H1 (cell line): ENCODE results near the gene SPRED1. TPM values are rescaled to one million over a fixed set of nuclear protein-coding genes. Genes with fewer than 3 reads are reported as not detected.

Experiments
- PHF8 ChIP-seq: fragments of 200-600 bp; sonication (generic); conservative IDR thresholded peaks from 2 replicates; pipeline ENCODE4 v1.7.1; 2012; ENCODE audit warnings: low read depth, mild to moderate bottlenecking, inconsistent platforms, low read length, moderate library complexity
- polyA plus RNA-seq, 7 experiments: library from polyadenylated mRNA; depleted of rRNA in 3 of 7; stranded (reverse) in 5 of 7; unstranded in 2 of 7; fragments of >200 nt in 5 of 7; fragments of 200-250 nt in 2 of 7; gene quantifications; 1 replicate in 5 of 7; 2 replicates in 1 of 7; 4 replicates in 1 of 7; pipeline versions ENCODE4 v1.2.1 to v1.2.3, GENCODE V29; 2011 to 2013; ENCODE audit warnings: missing spikeins in 2 of 7, mixed read lengths in 2 of 7
- total RNA-seq: library from RNA; stranded (reverse); fragmentation: NEBNext Ultra II Directional; extraction: Animal tissue kit (Norgen Biotek cat#: 25700); gene quantifications from 2 replicates; pipeline ENCODE4 v1.2.1, GENCODE V29; 2021

Gene SPRED1
- total and polyA plus RNA-seq, 2 of the 8 experiments (the other 6 are each of a cell fraction or from before 2014, with no cell fraction given), result 5.5 to 30.3 TPM

GRCh38 chr15:38324939-38325647, 72.5 kb downstream of the SPRED1 start (continued):
- no peak for TF ChIP-seq PHF8
